K562 (cell line): ENCODE results near the gene STK16. TPM values are rescaled to one million over a fixed set of nuclear protein-coding genes. Genes with fewer than 3 reads are reported as not detected.

Experiments used
- CBX1 ChIP-seq: sonication (generic); IDR thresholded peaks from 2 replicates; pipeline ENCODE4 v1.6.1; 2016; ENCODE audit warnings: antibody characterized with exemption, low read depth, mild to moderate bottlenecking
- CBX3 ChIP-seq, 2 experiments: IDR thresholded peaks; 1 replicate in 1 of 2; 2 replicates in 1 of 2; pipeline ENCODE4 v1.6.1; 2012; ENCODE audit warnings: inconsistent platforms in 2 of 2, low read length in 2 of 2, borderline replicate concordance in 1 of 2, control low read depth in 1 of 2
- CHD1 ChIP-seq: fragments of 200-600 bp; sonication (generic); IDR thresholded peaks from one replicate; pipeline ENCODE4 v1.6.1; 2012; ENCODE audit warnings: mild to moderate bottlenecking, moderate library complexity, low read length, inconsistent platforms
- CXXC5 ChIP-seq: fragments of 250-450 bp; sonication (Bioruptor Pico); IDR thresholded peaks from 2 replicates; pipeline ENCODE4 v1.8.0; 2022; ENCODE audit warnings: inconsistent platforms, mild to moderate bottlenecking, moderate library complexity
- DLX4 ChIP-seq: fragments of 250-450 bp; sonication (Bioruptor Pico); IDR thresholded peaks from 2 replicates; pipeline ENCODE4 v1.6.1; 2021; ENCODE audit warnings: mild to moderate bottlenecking
- IFI16 ChIP-seq: fragments of 250-450 bp; sonication (Bioruptor Pico); IDR thresholded peaks from 2 replicates; pipeline ENCODE4 v2.1.2; 2022; ENCODE audit warnings: mild to moderate bottlenecking, inconsistent platforms
- KLF1 ChIP-seq: fragments of 450-650 bp; IDR thresholded peaks from 2 replicates; pipeline ENCODE4 v1.6.1; 2016; ENCODE audit warnings: missing genetic modification characterization, missing compliant biosample characterization
- MEIS2 ChIP-seq: fragments of 450-650 bp; IDR thresholded peaks from 2 replicates; pipeline ENCODE4 v1.6.1; 2014; ENCODE audit warnings: mild to moderate bottlenecking; ENCODE audit not compliant: partially characterized antibody
- MNT ChIP-seq, 2 experiments: fragments of 450-650 bp; conservative IDR thresholded peaks; 2 replicates each; pipeline ENCODE4 v1.6.1; 2017; ENCODE audit warnings: mild to moderate bottlenecking in 2 of 2, moderate library complexity in 2 of 2
- PPARD ChIP-seq: fragments of 250-450 bp; sonication (Bioruptor Pico); IDR thresholded peaks from 2 replicates; pipeline ENCODE4 v1.8.0; 2022; ENCODE audit warnings: inconsistent platforms, mild to moderate bottlenecking, moderate library complexity
- PURB ChIP-seq: sonication (generic); formaldehyde crosslinking; IDR thresholded peaks from 2 replicates; pipeline ENCODE4 v1.9.0; 2021; ENCODE audit warnings: low read depth, mild to moderate bottlenecking, missing genetic modification reagents
- SAFB ChIP-seq: fragments of 200-400 bp; formaldehyde crosslinking; IDR thresholded peaks from 2 replicates; pipeline ENCODE4 v1.6.1; 2017; ENCODE audit warnings: low read depth, low read length, borderline replicate concordance
- SIN3B ChIP-seq: fragments of 450-650 bp; IDR thresholded peaks from 2 replicates; pipeline ENCODE4 v1.6.1; 2017; ENCODE audit warnings: low read depth, mild to moderate bottlenecking, moderate library complexity
- ZBTB40 ChIP-seq, 2 experiments: fragments of 450-650 bp in 1 of 2; sonication (generic) in 1 of 2; formaldehyde crosslinking in 1 of 2; IDR thresholded peaks; 2 replicates each; pipeline versions ENCODE4 v1.7.1 to v1.9.0; 2016 to 2022; ENCODE audit warnings: inconsistent platforms in 1 of 2, mild to moderate bottlenecking in 1 of 2, missing genetic modification reagents in 1 of 2
- ZBTB7A ChIP-seq: IDR thresholded peaks from 2 replicates; pipeline ENCODE4 v1.6.1; 2011; ENCODE audit warnings: low read depth, mild to moderate bottlenecking, low read length, moderate library complexity, borderline replicate concordance; ENCODE audit not compliant: control insufficient read depth
- ZNF232 ChIP-seq: sonication (generic); formaldehyde crosslinking; IDR thresholded peaks from 2 replicates; pipeline ENCODE4 v1.8.0; 2022; ENCODE audit warnings: mild to moderate bottlenecking, missing genetic modification reagents
- polyA plus RNA-seq, 8 experiments: library from polyadenylated mRNA; depleted of rRNA in 4 of 8; stranded (reverse) in 5 of 8; unstranded in 3 of 8; fragments of >200 nt; fragmentation: Nextera tagmentation in 2 of 8; fragmentation: Illumina TruSeq in 1 of 8; extraction: Ambion mirVana in 2 of 8; extraction: Trizol in 1 of 8; gene quantifications; 2 replicates each; pipeline versions ENCODE4 v1.2.1 to v1.2.3, GENCODE V29; 2011 to 2014; ENCODE audit warnings: inconsistent platforms in 1 of 8, missing spikeins in 1 of 8
- total RNA-seq, 7 experiments: library from RNA; depleted of rRNA in 6 of 7; stranded (reverse); fragments of >200 nt in 6 of 7; fragmentation: Illumina TruSeq in 2 of 7; extraction: Trizol in 2 of 7; gene quantifications; 2 replicates each; pipeline versions ENCODE4 v1.2.1 to v1.2.3, GENCODE V29; 2011 to 2021; ENCODE audit warnings: low replicate concordance in 1 of 7

Gene STK16
- total and polyA plus RNA-seq, 9 of the 15 experiments (the other 6 are each of a cell fraction or from before 2014, with no cell fraction given): 5.4 to 36.2 (median 17.8) TPM

- TF ChIP-seq SIN3B (no peak), ZNF232 (CRISPR knock-in tag) (no peak), PURB (CRISPR knock-in tag) (no peak), ZBTB7A (peak; percentile 50), ZBTB40 (IDR thresholded peaks at IDR 0.05) (no peak), ZBTB40 (CRISPR knock-in tag; IDR thresholded peaks at IDR 0.05) (no peak), MEIS2 (peak; percentile 38), MNT (conservative IDR thresholded peaks at IDR 0.05) (0 out of 4 replicates have a peak, but pooled peaks of 1 of the 2 experiments have one; percentile 0), KLF1 (tag) (no peak), SAFB (no peak), PPARD (CRISPR knock-in tag) (no peak), CHD1 (no peak), DLX4 (CRISPR knock-in tag) (no peak), CBX1 (no peak), IFI16 (CRISPR knock-in tag) (no peak), CBX3 (IDR thresholded peaks at IDR 0.05; ENCODE audit: borderline replicate concordance in 1 of 2, low read length in 2 of 2) (no peak), CXXC5 (peak; percentile 59)
Measured at GRCh38 chr2:219253753-219254589, 8.7 kb downstream of the STK16 start, which contains the start of gene TUBA4A (continued).
